Measurements from ENCODE around the gene KCNJ16. TPM values are rescaled to one million over a fixed set of nuclear protein-coding genes. Genes with fewer than 3 reads are reported as not detected.

KCNJ16 gene
- total and polyA plus RNA-seq, 4 donors, result 0.24 TPM; not detected in 3

DNA sequence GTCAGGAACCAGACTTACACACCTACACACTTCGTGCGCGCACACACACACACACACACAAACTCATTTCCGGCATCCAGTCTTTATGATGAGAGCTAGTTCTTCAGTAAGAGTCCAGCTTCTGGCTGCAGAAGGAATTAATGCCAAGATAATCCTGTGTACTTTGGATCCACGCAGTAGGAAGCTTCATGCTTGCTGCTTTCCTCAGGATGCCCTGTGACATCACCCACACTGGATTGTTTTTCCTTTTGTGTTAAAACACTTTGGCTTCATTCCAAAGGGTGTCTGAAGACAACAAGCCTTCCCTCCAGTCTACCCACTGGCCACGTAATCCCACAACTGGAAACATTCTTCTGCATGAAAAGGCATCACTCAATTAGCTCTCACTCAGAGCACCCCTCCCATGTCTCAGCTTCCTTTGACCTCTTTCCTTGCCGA lies 35.4 kb downstream of the KCNJ16 start:
- intact Hi-C loops (cut with DNase I), result no loop called here
- no peak overlapping the region for H3K27ac ChIP-seq (ENCODE audit: low read depth in 1 of 2, low read length in 2 of 2)

DNA sequence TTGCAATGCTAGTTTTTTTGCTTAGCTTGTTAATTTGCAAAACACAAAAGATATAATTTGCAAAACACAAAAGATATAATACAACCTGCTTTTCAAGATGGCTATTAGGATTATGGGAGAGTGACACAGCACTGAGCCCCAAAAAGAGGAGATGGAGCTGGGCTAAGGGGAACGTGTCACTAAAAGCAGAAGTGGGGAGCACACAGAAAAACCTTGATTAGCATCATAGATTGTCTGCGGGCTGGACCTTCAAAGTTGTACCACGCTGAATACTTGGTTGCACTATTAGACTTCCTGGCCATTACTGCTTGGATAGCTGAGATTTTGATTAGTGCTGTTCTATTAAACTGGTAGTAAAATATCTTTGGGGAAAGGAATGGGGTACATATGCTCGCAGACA lies 36.2 kb downstream of the KCNJ16 start:
- ATAC-seq (ENCODE audit: low FRiP score) (no peak), DNase-seq (no peak)
- intact Hi-C loops (cut with DNase I), result no loop called here
- WGBS, 2 donors, result 81 to 96% methylated on average over 4 of the region's 4 CpGs
- H3K27me3 ChIP-seq (ENCODE audit: control insufficient read depth in 1 of 2, insufficient read depth in 2 of 2, low read length in 1 of 2), result no peaks in the 10 kb centered on the region
- no peak overlapping the region for H3K27ac ChIP-seq (ENCODE audit: low read depth in 1 of 2, low read length in 2 of 2)
- H3K4me1 ChIP-seq (ENCODE audit: control insufficient read depth in 1 of 2, insufficient read depth in 2 of 2, low read length in 2 of 2), result no peaks in the 10 kb centered on the region
- no peak overlapping the region for H3K4me3 ChIP-seq (ENCODE audit: low read length in 2 of 2)
- no peaks in the 10 kb centered on the region for H3K36me3 ChIP-seq (ENCODE audit: control insufficient read depth in 1 of 2, insufficient read depth in 2 of 2, low read length in 1 of 2)
- no peaks in the 10 kb centered on the region for H3K9me3 ChIP-seq (ENCODE audit: control insufficient read depth, low read length)

More for the DNA sequence above, 35.4 kb downstream of the KCNJ16 start:
- H3K9me3 ChIP-seq (ENCODE audit: control insufficient read depth, low read length), result no peaks in the 10 kb centered on the region
- no peaks in the 10 kb centered on the region for H3K27me3 ChIP-seq (ENCODE audit: control insufficient read depth in 1 of 2, insufficient read depth in 2 of 2, low read length in 1 of 2)
- H3K4me1 ChIP-seq (ENCODE audit: control insufficient read depth in 1 of 2, insufficient read depth in 2 of 2, low read length in 2 of 2), result no peaks in the 10 kb centered on the region
- H3K36me3 ChIP-seq (ENCODE audit: control insufficient read depth in 1 of 2, insufficient read depth in 2 of 2, low read length in 1 of 2), result no peaks in the 10 kb centered on the region
- DNase-seq (no peak), ATAC-seq (ENCODE audit: low FRiP score) (peak; percentile 49)
- H3K4me3 ChIP-seq (ENCODE audit: low read length in 2 of 2), result no peak overlapping the region
- 19 to 40% methylated on average over 7 of the region's 7 CpGs for WGBS, 2 donors

DNA sequence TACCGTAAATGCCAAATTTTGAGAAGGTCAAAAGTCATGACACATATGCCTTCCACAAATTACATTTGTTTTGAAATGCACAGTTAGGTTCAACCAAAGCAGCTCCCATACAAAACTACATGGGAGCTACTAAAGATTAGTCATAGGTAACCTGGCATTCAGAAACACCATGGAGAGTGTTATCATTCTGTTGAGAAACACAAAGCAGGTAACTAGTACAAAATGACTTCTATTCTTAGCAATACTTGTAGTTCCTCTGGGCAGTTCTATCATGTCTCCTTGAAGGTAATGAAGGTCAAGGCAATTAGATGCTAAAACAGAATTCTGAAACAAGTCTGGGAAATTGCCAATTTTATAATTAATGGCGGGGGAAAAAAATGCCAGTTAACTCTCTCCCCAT lies 39.4 kb downstream of the KCNJ16 start:
- peaks cover 4% of the 10 kb centered on the region for H3K9me3 ChIP-seq (ENCODE audit: control insufficient read depth, low read length)
- H3K4me1 ChIP-seq (ENCODE audit: control insufficient read depth in 1 of 2, insufficient read depth in 2 of 2, low read length in 2 of 2), result no peaks in the 10 kb centered on the region
- H3K27ac ChIP-seq (ENCODE audit: low read depth in 1 of 2, low read length in 2 of 2), result no peak overlapping the region
- H3K27me3 ChIP-seq (ENCODE audit: control insufficient read depth in 1 of 2, insufficient read depth in 2 of 2, low read length in 1 of 2), result no peaks in the 10 kb centered on the region
- no peak overlapping the region for H3K4me3 ChIP-seq (ENCODE audit: low read length in 2 of 2)
- intact Hi-C loops (cut with DNase I), result no loop called here
- DNase-seq, result no peak
- H3K36me3 ChIP-seq (ENCODE audit: control insufficient read depth in 1 of 2, insufficient read depth in 2 of 2, low read length in 1 of 2), result no peaks in the 10 kb centered on the region
- no peak for ATAC-seq (ENCODE audit: low FRiP score)
- WGBS, 2 donors, result 81 to 85% methylated on average over 2 of the region's 2 CpGs

GRCh38 chr17:70115126-70115525 lies 40.1 kb downstream of the KCNJ16 start:
- H3K36me3 ChIP-seq (ENCODE audit: control insufficient read depth in 1 of 2, insufficient read depth in 2 of 2, low read length in 1 of 2), result no peaks in the 10 kb centered on the region
- intact Hi-C loops (cut with DNase I), result no loop called here
- H3K4me1 ChIP-seq (ENCODE audit: control insufficient read depth in 1 of 2, insufficient read depth in 2 of 2, low read length in 2 of 2), result no peaks in the 10 kb centered on the region
- no peak for DNase-seq
- ATAC-seq (ENCODE audit: low FRiP score), result no peak
- H3K27ac ChIP-seq (ENCODE audit: low read depth in 1 of 2, low read length in 2 of 2), result no peak overlapping the region
- H3K4me3 ChIP-seq (ENCODE audit: low read length in 2 of 2), result no peak overlapping the region
- H3K9me3 ChIP-seq (ENCODE audit: control insufficient read depth, low read length), result peaks cover 9% of the 10 kb centered on the region
- H3K27me3 ChIP-seq (ENCODE audit: control insufficient read depth in 1 of 2, insufficient read depth in 2 of 2, low read length in 1 of 2), result no peaks in the 10 kb centered on the region

DNA sequence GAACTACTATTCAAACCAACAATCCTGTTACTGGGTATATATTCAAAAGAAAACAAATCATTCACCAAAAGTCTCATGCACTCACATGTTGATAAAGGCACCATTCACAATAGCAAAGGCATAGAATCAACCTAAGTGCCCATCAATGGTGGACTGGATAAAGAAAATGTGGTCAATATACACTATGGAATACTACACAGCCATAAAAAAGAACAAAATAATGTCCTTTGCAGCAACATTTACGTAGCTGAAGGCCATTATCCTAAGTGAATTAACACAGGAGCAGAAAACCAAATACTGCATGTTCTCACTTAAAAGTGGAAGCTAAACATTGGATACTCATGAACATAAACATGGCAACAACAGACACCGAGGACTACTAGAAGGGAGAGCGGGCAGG lies 41.9 kb downstream of the KCNJ16 start:
- WGBS, 2 donors, result 95 to 96% methylated on average over 3 of the region's 3 CpGs

DNA sequence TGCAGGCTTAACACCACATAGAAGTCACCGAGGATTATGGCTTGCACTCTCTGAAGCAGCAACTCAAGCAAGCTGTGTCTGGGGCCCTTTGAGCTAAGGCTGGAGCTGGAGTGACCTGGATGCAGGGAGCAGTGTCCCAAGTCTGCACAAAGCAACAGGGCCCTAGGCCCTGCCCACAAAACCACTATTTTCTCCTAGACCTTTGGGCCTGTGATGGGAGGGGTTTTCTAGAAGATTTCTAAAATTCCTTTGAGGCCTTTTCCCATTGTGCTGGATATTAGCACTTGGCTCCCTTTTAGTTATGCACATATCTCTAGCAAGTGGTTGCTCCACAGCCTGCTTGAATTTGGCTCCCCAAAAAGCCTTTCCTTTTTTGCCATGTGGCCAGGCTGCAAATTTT lies 44.5 kb downstream of the KCNJ16 start:
- DNase-seq (no peak), ATAC-seq (ENCODE audit: low FRiP score) (no peak)
- intact Hi-C loops (cut with DNase I), result no loop called here
- Histone ChIP-seq H3K36me3 (ENCODE audit: control insufficient read depth in 1 of 2, insufficient read depth in 2 of 2, low read length in 1 of 2) (no peaks in the 10 kb centered on the region), H3K4me1 (ENCODE audit: control insufficient read depth in 1 of 2, insufficient read depth in 2 of 2, low read length in 2 of 2) (no peaks in the 10 kb centered on the region), H3K9me3 (ENCODE audit: control insufficient read depth, low read length) (peaks cover 11% of the 10 kb centered on the region), H3K4me3 (ENCODE audit: low read length in 2 of 2) (no peak overlapping the region), H3K27ac (ENCODE audit: low read depth in 1 of 2, low read length in 2 of 2) (no peak overlapping the region), H3K27me3 (ENCODE audit: control insufficient read depth in 1 of 2, insufficient read depth in 2 of 2, low read length in 1 of 2) (no peaks in the 10 kb centered on the region)
- WGBS, 2 donors, result 86 to 93% methylated on average over 1 of the region's 1 CpG

More for the DNA sequence above, 41.9 kb downstream of the KCNJ16 start:
- intact Hi-C loops (cut with DNase I), result no loop called here
- H3K27ac ChIP-seq (ENCODE audit: low read depth in 1 of 2, low read length in 2 of 2), result no peak overlapping the region
- H3K4me3 ChIP-seq (ENCODE audit: low read length in 2 of 2), result no peak overlapping the region
- peaks cover 9% of the 10 kb centered on the region for H3K9me3 ChIP-seq (ENCODE audit: control insufficient read depth, low read length)
- no peak for ATAC-seq (ENCODE audit: low FRiP score)
- H3K27me3 ChIP-seq (ENCODE audit: control insufficient read depth in 1 of 2, insufficient read depth in 2 of 2, low read length in 1 of 2), result no peaks in the 10 kb centered on the region
- DNase-seq, result no peak
- H3K36me3 ChIP-seq (ENCODE audit: control insufficient read depth in 1 of 2, insufficient read depth in 2 of 2, low read length in 1 of 2), result no peaks in the 10 kb centered on the region
- no peaks in the 10 kb centered on the region for H3K4me1 ChIP-seq (ENCODE audit: control insufficient read depth in 1 of 2, insufficient read depth in 2 of 2, low read length in 2 of 2)

DNA sequence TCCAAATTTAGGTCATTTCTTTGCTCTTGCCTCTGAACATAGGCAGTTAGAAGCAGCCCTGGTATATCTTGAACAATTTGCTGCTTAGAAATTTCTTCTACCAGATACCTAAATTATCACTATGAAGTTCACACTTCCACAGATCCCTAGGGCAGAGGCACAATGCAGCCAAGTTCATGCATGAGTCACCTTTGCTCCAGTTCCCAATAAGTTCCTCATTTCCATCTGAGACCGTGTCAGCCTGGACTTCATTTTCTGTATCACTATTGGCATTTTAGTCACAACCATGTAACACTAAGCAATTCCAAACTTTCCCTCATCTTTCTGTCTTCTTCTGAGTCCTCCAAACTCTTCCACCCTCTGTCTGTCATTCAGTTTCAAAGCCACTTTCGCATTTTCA lies 45.0 kb downstream of the KCNJ16 start:
- H3K36me3 ChIP-seq (ENCODE audit: control insufficient read depth in 1 of 2, insufficient read depth in 2 of 2, low read length in 1 of 2), result no peaks in the 10 kb centered on the region
- H3K27ac ChIP-seq (ENCODE audit: low read depth in 1 of 2, low read length in 2 of 2), result no peak overlapping the region
- DNase-seq (no peak), ATAC-seq (ENCODE audit: low FRiP score) (no peak)
- no peaks in the 10 kb centered on the region for H3K27me3 ChIP-seq (ENCODE audit: control insufficient read depth in 1 of 2, insufficient read depth in 2 of 2, low read length in 1 of 2)
- H3K9me3 ChIP-seq (ENCODE audit: control insufficient read depth, low read length), result peaks cover 11% of the 10 kb centered on the region
- H3K4me3 ChIP-seq (ENCODE audit: low read length in 2 of 2), result no peak overlapping the region
- H3K4me1 ChIP-seq (ENCODE audit: control insufficient read depth in 1 of 2, insufficient read depth in 2 of 2, low read length in 2 of 2), result no peaks in the 10 kb centered on the region
- intact Hi-C loops (cut with DNase I), result no loop called here
- 83 to 92% methylated on average over 2 of the region's 2 CpGs for WGBS, 2 donors

- no peaks in the 10 kb centered on the region for H3K36me3 ChIP-seq (ENCODE audit: control insufficient read depth in 1 of 2, insufficient read depth in 2 of 2, low read length in 1 of 2)
- DNase-seq, result no peak
- WGBS, 2 donors, result 85% methylated on average over 4 of the region's 4 CpGs
These were observed 45.4 kb downstream of the KCNJ16 start for GRCh38 chr17:70120425-70120824.

GRCh38 chr17:70121126-70121525 lies 46.1 kb downstream of the KCNJ16 start:
- ATAC-seq (ENCODE audit: low FRiP score) (no peak), DNase-seq (no peak)
- H3K4me1 ChIP-seq (ENCODE audit: control insufficient read depth in 1 of 2, insufficient read depth in 2 of 2, low read length in 2 of 2), result no peaks in the 10 kb centered on the region
- H3K4me3 ChIP-seq (ENCODE audit: low read length in 2 of 2), result no peak overlapping the region
- no peak overlapping the region for H3K27ac ChIP-seq (ENCODE audit: low read depth in 1 of 2, low read length in 2 of 2)
- 73 to 75% methylated on average over 3 of the region's 3 CpGs for WGBS, 2 donors
- no peaks in the 10 kb centered on the region for H3K27me3 ChIP-seq (ENCODE audit: control insufficient read depth in 1 of 2, insufficient read depth in 2 of 2, low read length in 1 of 2)
- intact Hi-C loops (cut with DNase I), result no loop called here
- H3K36me3 ChIP-seq (ENCODE audit: control insufficient read depth in 1 of 2, insufficient read depth in 2 of 2, low read length in 1 of 2), result no peaks in the 10 kb centered on the region
- H3K9me3 ChIP-seq (ENCODE audit: control insufficient read depth, low read length), result peaks cover 11% of the 10 kb centered on the region

More at GRCh38 chr17:70120425-70120824, 45.4 kb downstream of the KCNJ16 start:
- no peak for ATAC-seq (ENCODE audit: low FRiP score)
- Histone ChIP-seq H3K9me3 (ENCODE audit: control insufficient read depth, low read length) (peaks cover 11% of the 10 kb centered on the region), H3K4me3 (ENCODE audit: low read length in 2 of 2) (no peak overlapping the region), H3K27ac (ENCODE audit: low read depth in 1 of 2, low read length in 2 of 2) (no peak overlapping the region), H3K4me1 (ENCODE audit: control insufficient read depth in 1 of 2, insufficient read depth in 2 of 2, low read length in 2 of 2) (no peaks in the 10 kb centered on the region), H3K27me3 (ENCODE audit: control insufficient read depth in 1 of 2, insufficient read depth in 2 of 2, low read length in 1 of 2) (no peaks in the 10 kb centered on the region)
- intact Hi-C loops (cut with DNase I), result no loop called here

All from aorta (tissue), 5 donors.